K562 (cell line): ENCODE results near the gene SPPL3.

Source experiments
- ETV5 ChIP-seq: sonication (generic); formaldehyde crosslinking; IDR thresholded peaks from 2 replicates; pipeline ENCODE4 v1.4.0; 2020; ENCODE audit warnings: low read depth, mild to moderate bottlenecking, missing genetic modification reagents
- POLR2A ChIP-seq: fragments of 450-650 bp; conservative IDR thresholded peaks from 2 replicates; pipeline ENCODE4 v1.6.1; 2016
- POLR2AphosphoS5 ChIP-seq: IDR thresholded peaks from 2 replicates; pipeline ENCODE4 v1.6.1; 2011; ENCODE audit warnings: mild to moderate bottlenecking, low read depth, low read length, moderate library complexity; ENCODE audit not compliant: control insufficient read depth, insufficient read depth
- RCOR1 ChIP-seq, 2 experiments: IDR thresholded peaks; 2 replicates each; pipeline ENCODE4 v1.6.1; 2012; ENCODE audit warnings: low read depth in 2 of 2, low read length in 2 of 2, borderline replicate concordance in 1 of 2, improper control_type of control experiment in 1 of 2
- YBX1 ChIP-seq: fragments of 450-650 bp; IDR thresholded peaks from 2 replicates; pipeline ENCODE4 v1.7.1; 2016; ENCODE audit warnings: mild to moderate bottlenecking

DNA sequence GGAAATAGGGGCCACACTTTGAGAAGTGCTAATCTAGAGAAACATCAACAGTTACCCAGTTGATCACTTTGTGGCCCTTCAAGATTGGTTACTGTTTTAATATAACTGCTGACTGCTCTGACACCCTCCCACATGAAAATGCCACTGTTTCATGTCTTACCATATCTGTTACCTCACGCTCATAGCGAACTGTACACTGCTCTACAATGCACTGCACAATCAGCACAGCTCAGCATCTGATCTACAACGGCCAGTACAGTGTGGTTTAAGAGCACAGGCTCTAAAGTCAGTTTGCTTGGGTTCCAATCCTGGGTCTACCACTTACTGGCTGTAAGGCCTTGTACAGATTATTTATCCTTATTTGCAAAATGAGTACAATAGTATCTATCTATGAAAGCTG lies 39.1 kb downstream of the SPPL3 start:
- TF ChIP-seq ETV5 (no peak), POLR2AphosphoS5 (no peak), POLR2A (no peak), YBX1 (no peak), RCOR1 (IDR thresholded peaks at IDR 0.05; ENCODE audit: borderline replicate concordance in 1 of 2, low read depth in 2 of 2, low read length in 2 of 2) (no peak)
